ENCODE results near the gene SP100.

Gene SP100

GRCh38 chr2:230586328-230586982 is 170.5 kb downstream of the SP100 start:
- Mint-ChIP-seq H3K27me3 (no peaks in the 10 kb centered on the region), H3K4me1 (peaks cover 47% of the 10 kb centered on the region), H3K4me3 (no peak overlapping the region), H3K36me3 (peaks cover 4% of the 10 kb centered on the region), H3K27ac (no peak overlapping the region), H3K9me3 (no peaks in the 10 kb centered on the region)

GRCh38 chr2:230589025-230589424 is 173.0 kb downstream of the SP100 start:
- H3K4me3 Mint-ChIP-seq: no peak overlapping the region
- no peaks in the 10 kb centered on the region for H3K9me3 Mint-ChIP-seq
- H3K27ac Mint-ChIP-seq: no peak overlapping the region
- H3K27me3 Mint-ChIP-seq: no peaks in the 10 kb centered on the region
- H3K36me3 Mint-ChIP-seq: peaks cover 3% of the 10 kb centered on the region
- peaks cover 61% of the 10 kb centered on the region for H3K4me1 Mint-ChIP-seq

GRCh38 chr2:230589497-230590015 is 173.6 kb downstream of the SP100 start:
- Mint-ChIP-seq H3K27me3 (no peaks in the 10 kb centered on the region), H3K36me3 (peaks cover 3% of the 10 kb centered on the region), H3K9me3 (no peaks in the 10 kb centered on the region), H3K4me1 (peaks cover 63% of the 10 kb centered on the region), H3K4me3 (no peak overlapping the region), H3K27ac (peak overlapping the region; percentile 87)

- Mint-ChIP-seq H3K27ac (peak overlapping the region; percentile 74), H3K36me3 (peaks cover 3% of the 10 kb centered on the region), H3K4me3 (no peak overlapping the region), H3K9me3 (no peaks in the 10 kb centered on the region), H3K27me3 (no peaks in the 10 kb centered on the region), H3K4me1 (peaks cover 63% of the 10 kb centered on the region)
These were observed 174.3 kb downstream of the SP100 start for GRCh38 chr2:230590333-230590732.

GRCh38 chr2:230591850-230592249 is 175.8 kb downstream of the SP100 start:
- H3K27me3 Mint-ChIP-seq: no peaks in the 10 kb centered on the region
- peaks cover 59% of the 10 kb centered on the region for H3K4me1 Mint-ChIP-seq
- H3K27ac Mint-ChIP-seq: no peak overlapping the region
- H3K4me3 Mint-ChIP-seq: no peak overlapping the region
- no peaks in the 10 kb centered on the region for H3K9me3 Mint-ChIP-seq
- H3K36me3 Mint-ChIP-seq: peaks cover 3% of the 10 kb centered on the region

GRCh38 chr2:230592775-230593174 is 176.8 kb downstream of the SP100 start:
- Mint-ChIP-seq H3K27ac (no peak overlapping the region), H3K36me3 (peaks cover 3% of the 10 kb centered on the region), H3K4me3 (peak overlapping the region; percentile 23), H3K27me3 (no peaks in the 10 kb centered on the region), H3K9me3 (no peaks in the 10 kb centered on the region), H3K4me1 (peaks cover 66% of the 10 kb centered on the region)

All from activated naive CD4-positive, alpha-beta T cell treated with anti-CD3 and anti-CD28 coated beads, Interleukin-2, amount 50 U/mL, for 24 hours (primary cell).